H1 (cell line): ENCODE results near the gene MBTPS1. TPM values are rescaled to one million over a fixed set of nuclear protein-coding genes. Genes with fewer than 3 reads are reported as not detected.

Experiments used
- CTCF ChIA-PET: fragments of 300-600 bp; sonication (Branson Sonifier 250); formaldehyde crosslinking; loops from one replicate; lab custom pipeline; 2021; ENCODE audit not compliant: partially characterized antibody; lab: Charles Lee
- POLR2A ChIA-PET: fragments of 300-600 bp; sonication (Branson Sonifier 250); formaldehyde crosslinking; loops from one replicate; lab custom pipeline; 2021; ENCODE audit warnings: inconsistent platforms; ENCODE audit not compliant: partially characterized antibody; lab: Charles Lee
- DNase-seq, 2 experiments: peaks; one replicate each; pipeline versions ENCODE4 v3.0.0 to v3.0.0-alpha.2; 2010 to 2022; ENCODE audit warnings: low spot score in 2 of 2, low read depth in 1 of 2, mixed read lengths in 1 of 2
- FAIRE-seq: peaks from 2 replicates; lab custom pipeline; 2011; peaks lifted over from hg19 to GRCh38; lab: Jason Lieb, UNC
- H2AFZ ChIP-seq: 2 replicates; pipeline ENCODE4 v1.8.1; 2012; ENCODE audit warnings: low read length, inconsistent platforms
- H2AK5ac ChIP-seq: 2 replicates; pipeline ENCODE4 v1.6.1; 2013; ENCODE audit warnings: low read depth, low read length
- H2BK120ac ChIP-seq: replicated peaks from 2 replicates; pipeline ENCODE3; 2013; ENCODE audit warnings: low read depth, low read length, inconsistent platforms
- H2BK12ac ChIP-seq: 2 replicates; pipeline ENCODE4 v1.6.1; 2013; ENCODE audit warnings: low read depth, low read length
- H2BK15ac ChIP-seq: 2 replicates; pipeline ENCODE4 v1.6.1; 2013; ENCODE audit warnings: low read length
- H2BK20ac ChIP-seq: 2 replicates; pipeline ENCODE4 v1.6.1; 2013; ENCODE audit warnings: low read length
- H2BK5ac ChIP-seq: 2 replicates; pipeline ENCODE4 v1.6.1; 2013; ENCODE audit warnings: low read depth, low read length
- H3K14ac ChIP-seq: 2 replicates; pipeline ENCODE4 v1.6.1; 2013; ENCODE audit warnings: inconsistent platforms; ENCODE audit not compliant: insufficient read length
- H3K18ac ChIP-seq: 2 replicates; pipeline ENCODE4 v1.6.1; 2013; ENCODE audit warnings: low read length; ENCODE audit errors: extremely low read depth
- H3K23ac ChIP-seq: 2 replicates; pipeline ENCODE4 v1.6.1; 2013; ENCODE audit warnings: inconsistent platforms; ENCODE audit not compliant: insufficient read length
- H3K23me2 ChIP-seq: 2 replicates; pipeline ENCODE4 v1.6.1; 2013; ENCODE audit warnings: low read depth, low read length
- H3K27ac ChIP-seq: 2 replicates; pipeline ENCODE4 v1.6.1; 2011; ENCODE audit warnings: low read depth, low read length, inconsistent platforms
- H3K27me3 ChIP-seq, 4 experiments: replicated peaks in 1 of 4; 1 replicate in 1 of 4; 2 replicates in 3 of 4; pipeline versions ENCODE4 v1.6.1 to v1.8.1; 2011 to 2013; ENCODE audit warnings: low read length in 3 of 4, mild to moderate bottlenecking in 3 of 4, inconsistent platforms in 2 of 4, mixed read lengths in 2 of 4, moderate library complexity in 1 of 4; ENCODE audit not compliant: control insufficient read depth in 3 of 4, insufficient read depth in 3 of 4; ENCODE audit errors: extremely low read depth in 1 of 4
- H3K36me3 ChIP-seq, 4 experiments: 2 replicates each; pipeline versions ENCODE4 v1.6.1 to v1.8.1; 2011 to 2013; ENCODE audit warnings: mild to moderate bottlenecking in 4 of 4, low read length in 3 of 4, moderate library complexity in 2 of 4, control low read depth in 1 of 4, inconsistent platforms in 1 of 4; ENCODE audit not compliant: insufficient read depth in 4 of 4, control insufficient read depth in 2 of 4
- H3K4ac ChIP-seq: replicated peaks from 2 replicates; pipeline ENCODE3; 2013; ENCODE audit warnings: low read length, low read depth, mixed read lengths, inconsistent platforms; ENCODE audit not compliant: insufficient read length
- H3K4me1 ChIP-seq, 4 experiments: replicated peaks in 1 of 4; 1 replicate in 1 of 4; 2 replicates in 3 of 4; pipeline versions ENCODE4 v1.6.1 to v1.8.1; 2011 to 2013; ENCODE audit warnings: low read length in 3 of 4, inconsistent platforms in 2 of 4, mixed read lengths in 1 of 4; ENCODE audit not compliant: insufficient read depth in 4 of 4, control insufficient read depth in 3 of 4
- H3K4me2 ChIP-seq, 2 experiments: 2 replicates each; pipeline versions ENCODE4 v1.6.1 to v1.8.1; 2011 to 2013; ENCODE audit warnings: low read depth in 2 of 2, low read length in 2 of 2, control low read depth in 1 of 2, inconsistent platforms in 1 of 2, mild to moderate bottlenecking in 1 of 2; ENCODE audit not compliant: insufficient read depth in 1 of 2
- H3K4me3 ChIP-seq, 4 experiments: fragments of 200-600, 300-600 bp in 1 of 4; sonication (generic), shearing (Covaris generic), sonication (Bioruptor Twin) in 1 of 4; 2 replicates each; pipeline versions ENCODE4 v1.5.1 to v1.8.1; 2011 to 2016; ENCODE audit warnings: low read length in 4 of 4, low read depth in 3 of 4, control low read depth in 2 of 4, inconsistent platforms in 2 of 4, mild to moderate bottlenecking in 2 of 4, mixed read lengths in 1 of 4, moderate library complexity in 1 of 4; ENCODE audit not compliant: insufficient read depth in 2 of 4; ENCODE audit errors: extremely low read depth in 1 of 4
- H3K56ac ChIP-seq: replicated peaks from 2 replicates; pipeline ENCODE3; 2013; ENCODE audit warnings: low read depth, mild to moderate bottlenecking, mixed read lengths, low read length, inconsistent platforms; ENCODE audit not compliant: insufficient read length
- H3K79me1 ChIP-seq: 2 replicates; pipeline ENCODE4 v1.6.1; 2013; ENCODE audit warnings: low read depth, low read length, control low read depth
- H3K79me2 ChIP-seq, 2 experiments: 2 replicates each; pipeline versions ENCODE4 v1.6.1 to v1.8.1; 2012 to 2013; ENCODE audit warnings: low read length in 2 of 2, mild to moderate bottlenecking in 2 of 2, inconsistent platforms in 1 of 2; ENCODE audit not compliant: insufficient read depth in 2 of 2, control insufficient read depth in 1 of 2
- H3K9ac ChIP-seq, 4 experiments: replicated peaks in 1 of 4; 1 replicate in 1 of 4; 2 replicates in 3 of 4; pipeline versions ENCODE4 v1.6.1 to v1.8.1; 2011 to 2013; ENCODE audit warnings: low read depth in 3 of 4, low read length in 3 of 4, control low read depth in 2 of 4, mild to moderate bottlenecking in 2 of 4, moderate library complexity in 2 of 4, inconsistent platforms in 1 of 4; ENCODE audit errors: extremely low read depth in 1 of 4
- H3K9me3 ChIP-seq, 2 experiments: 2 replicates each; pipeline versions ENCODE4 v1.6.1 to v1.8.1; 2012 to 2013; ENCODE audit warnings: mild to moderate bottlenecking in 2 of 2, moderate library complexity in 2 of 2, control low read depth in 1 of 2, inconsistent platforms in 1 of 2, low read depth in 1 of 2, low read length in 1 of 2, mixed read lengths in 1 of 2; ENCODE audit not compliant: insufficient read depth in 2 of 2
- H4K20me1 ChIP-seq, 2 experiments: replicated peaks in 1 of 2; 2 replicates each; pipeline versions ENCODE3 to v1.8.1; 2011 to 2013; ENCODE audit warnings: inconsistent platforms in 2 of 2, low read length in 2 of 2, mild to moderate bottlenecking in 1 of 2; ENCODE audit not compliant: insufficient read depth in 2 of 2, control insufficient read depth in 1 of 2
- H4K5ac ChIP-seq: 2 replicates; pipeline ENCODE4 v1.6.1; 2013; ENCODE audit warnings: low read length, low read depth, mixed read lengths, inconsistent platforms; ENCODE audit not compliant: insufficient read length
- H4K8ac ChIP-seq: 2 replicates; pipeline ENCODE4 v1.8.0; 2013; ENCODE audit warnings: mild to moderate bottlenecking, moderate library complexity, low read length, inconsistent platforms; ENCODE audit not compliant: insufficient read depth; ENCODE audit errors: extremely low read depth
- H4K91ac ChIP-seq: replicated peaks from 2 replicates; pipeline ENCODE3; 2013; ENCODE audit warnings: low read length, mixed read lengths, inconsistent platforms; ENCODE audit not compliant: insufficient read length
- BACH1 ChIP-seq: IDR thresholded peaks from 2 replicates; pipeline ENCODE4 v1.6.1; 2012; ENCODE audit warnings: low read length, improper control_type of control experiment
- BRCA1 ChIP-seq: IDR thresholded peaks from 2 replicates; pipeline ENCODE4 v1.6.1; 2012; ENCODE audit warnings: low read depth, low read length, improper control_type of control experiment
- POU5F1 ChIP-seq: IDR thresholded peaks from 2 replicates; pipeline ENCODE4 v1.6.1; 2011; ENCODE audit warnings: low read depth, mild to moderate bottlenecking, low read length, moderate library complexity
- SIRT6 ChIP-seq: IDR thresholded peaks from one replicate; pipeline ENCODE4 v1.7.1; 2012; ENCODE audit warnings: low read length, inconsistent platforms
- TAF1 ChIP-seq: IDR thresholded peaks from 2 replicates; pipeline ENCODE4 v1.6.1; 2011; ENCODE audit warnings: mild to moderate bottlenecking, low read depth, low read length
- ZNF274 ChIP-seq: IDR thresholded peaks from 2 replicates; pipeline ENCODE4 v1.7.0; 2012; ENCODE audit warnings: low read length, borderline replicate concordance; ENCODE audit errors: extremely low read depth
- WGBS, 2 experiments: shearing (Covaris generic) in 1 of 2; methylation state at CpG; one replicate each; pipeline versions ENCODE4 v1.1.6 to v1.1.7; 2013 to 2015; ENCODE audit warnings: low lambda C conversion rate in 2 of 2, mixed read lengths in 2 of 2, inconsistent platforms in 1 of 2, low coverage in 1 of 2, missing lambda C conversion rate in 1 of 2; ENCODE audit not compliant: insufficient replicate concordance in 2 of 2, insufficient coverage in 1 of 2, insufficient read length in 1 of 2; ENCODE audit errors: extremely low coverage in 1 of 2, missing lambda C conversion rate in 1 of 2; 5-methylcytosine and 5-hydroxymethylcytosine counted together
- polyA plus RNA-seq, 7 experiments: library from polyadenylated mRNA; depleted of rRNA in 3 of 7; stranded (reverse) in 5 of 7; unstranded in 2 of 7; fragments of >200 nt in 5 of 7; fragments of 200-250 nt in 2 of 7; gene quantifications; 1 replicate in 5 of 7; 2 replicates in 1 of 7; 4 replicates in 1 of 7; pipeline versions ENCODE4 v1.2.1 to v1.2.3, GENCODE V29; 2011 to 2013; ENCODE audit warnings: missing spikeins in 2 of 7, mixed read lengths in 2 of 7
- total RNA-seq: library from RNA; stranded (reverse); fragmentation: NEBNext Ultra II Directional; extraction: Animal tissue kit (Norgen Biotek cat#: 25700); gene quantifications from 2 replicates; pipeline ENCODE4 v1.2.1, GENCODE V29; 2021

Gene MBTPS1
- total and polyA plus RNA-seq, 2 of the 8 experiments (the other 6 are each of a cell fraction or from before 2014, with no cell fraction given) = 30.6 to 53.3 TPM

- no peak overlapping the region for H4K5ac ChIP-seq
- no peaks in the 10 kb centered on the region for H3K27me3 ChIP-seq
- no peak overlapping the region for H2BK120ac ChIP-seq
- H3K56ac ChIP-seq = no peak overlapping the region
- H3K79me2 ChIP-seq = no peaks in the 10 kb centered on the region
- H2BK12ac ChIP-seq = no peak overlapping the region
- H3K4me2 ChIP-seq = no peak overlapping the region
- peaks cover 0 to 3% of the 10 kb centered on the region in 2 experiments for H4K20me1 ChIP-seq
- no peaks in the 10 kb centered on the region for H3K23me2 ChIP-seq
- DNase-seq (no peak), FAIRE-seq (no peak)
- H3K9ac ChIP-seq = no peak overlapping the region
- H3K14ac ChIP-seq = no peak overlapping the region
- no peak for TF ChIP-seq BACH1
- TF ChIP-seq ZNF274 = no peak
- TF ChIP-seq TAF1 = no peak
- TF ChIP-seq SIRT6 = no peak
- TF ChIP-seq BRCA1 = no peak
- no peak for TF ChIP-seq POU5F1
- no peak overlapping the region for H2AFZ ChIP-seq
- CTCF ChIA-PET = interaction anchor here (0.7 to 21.4 kb wide), 4 partner anchors 11 to 306 kb away, joined by 3 to 366 read pairs (median 44); partner anchors contain the start of gene OSGIN1
- no peak overlapping the region for H2BK15ac ChIP-seq
- no peaks in the 10 kb centered on the region for H3K9me3 ChIP-seq
- H3K4me1 ChIP-seq = no peaks in the 10 kb centered on the region
- no peak overlapping the region; the same call in 1 of the 2 replicates for H2BK5ac ChIP-seq
- no peak overlapping the region for H4K91ac ChIP-seq
- no peak overlapping the region for H2BK20ac ChIP-seq
- no peak overlapping the region for H3K23ac ChIP-seq
- peak overlapping the region; percentile 73; the same call in 1 of the 2 replicates for H4K8ac ChIP-seq
- H3K4ac ChIP-seq = no peak overlapping the region
- H2AK5ac ChIP-seq = no peak overlapping the region
- H3K79me1 ChIP-seq = peaks cover 2% of the 10 kb centered on the region; the same call in 1 of the 2 replicates
- no peak overlapping the region for H3K18ac ChIP-seq
- no peak overlapping the region for H3K4me3 ChIP-seq
- WGBS, 2 experiments = 86% methylated on average over 8 of the region's 9 CpGs; no CpG with 5 or more reads in 1 of the 2 experiments
- H3K36me3 ChIP-seq = peaks cover 0 to 17% (median 6%) of the 10 kb centered on the region in 4 experiments; a peak in 4 of 8 replicates
- no peak overlapping the region for H3K27ac ChIP-seq
- POLR2A ChIA-PET = no interaction called here
These were observed 66.4 kb downstream of the MBTPS1 start for GRCh38 chr16:84050316-84050715.
